NOMO-1 treated with dmso at 0.1 percent for 144 hours (cell line): ENCODE data around the gene PPP1R3F.

Experiments
- DNase-seq: peaks from one replicate; lab custom pipeline; 2025; ENCODE audit not compliant: unreplicated experiment; lab: John Stamatoyannopoulos, UW

The PPP1R3F gene

GRCh38 chrX:49269767-49270248 lies at the start of gene PPP1R3F:
Gene PPP1R3F, plus strand, starts transcription at chrX:49269793. Its CDS starts 77 bp downstream, at chrX:49269870.
- DNase-seq, result no peak

DNA sequence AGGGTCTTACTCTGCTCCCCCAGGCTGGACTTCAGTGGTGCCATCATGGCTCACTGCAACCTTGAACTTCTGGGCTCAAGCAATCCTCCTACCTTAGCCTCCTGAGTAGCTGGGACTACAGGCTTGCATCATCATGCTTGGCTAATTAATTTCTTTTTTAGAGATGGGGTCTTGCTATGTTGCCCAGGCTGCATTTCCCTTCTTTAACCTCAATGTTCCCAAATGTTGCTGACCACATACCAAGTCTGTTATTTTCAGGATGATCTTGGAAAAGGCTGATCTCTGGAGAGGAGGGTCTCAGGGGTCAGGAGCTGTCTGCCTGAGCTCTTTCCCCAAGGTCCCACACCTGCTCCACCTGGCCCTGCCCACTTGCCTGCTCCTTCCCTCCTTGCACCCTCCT lies 49.5 kb upstream of the PPP1R3F start:
- DNase-seq, result no peak

DNA sequence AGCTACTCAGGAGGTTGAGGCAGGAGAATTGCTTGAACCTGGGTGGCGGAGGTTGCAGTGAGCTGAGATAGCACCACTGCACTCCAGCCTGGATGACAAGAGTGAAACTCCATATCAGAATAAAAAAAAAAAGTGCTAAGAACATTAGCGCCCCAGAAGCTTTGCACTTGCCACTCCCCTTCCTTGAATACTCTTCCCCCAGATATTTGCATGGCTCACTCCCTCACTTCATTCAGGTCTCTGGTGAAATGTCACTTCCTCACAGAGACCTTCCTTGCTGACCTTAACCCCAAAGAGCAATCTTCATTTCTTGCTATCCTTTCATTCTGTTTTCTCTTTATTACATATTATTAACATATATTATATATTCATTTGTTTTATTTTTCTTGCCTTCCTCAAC lies 47.7 kb upstream of the PPP1R3F start:
- no peak for DNase-seq

GRCh38 chrX:49225858-49226257 lies 43.7 kb upstream of the PPP1R3F start:
- no peak for DNase-seq

DNA sequence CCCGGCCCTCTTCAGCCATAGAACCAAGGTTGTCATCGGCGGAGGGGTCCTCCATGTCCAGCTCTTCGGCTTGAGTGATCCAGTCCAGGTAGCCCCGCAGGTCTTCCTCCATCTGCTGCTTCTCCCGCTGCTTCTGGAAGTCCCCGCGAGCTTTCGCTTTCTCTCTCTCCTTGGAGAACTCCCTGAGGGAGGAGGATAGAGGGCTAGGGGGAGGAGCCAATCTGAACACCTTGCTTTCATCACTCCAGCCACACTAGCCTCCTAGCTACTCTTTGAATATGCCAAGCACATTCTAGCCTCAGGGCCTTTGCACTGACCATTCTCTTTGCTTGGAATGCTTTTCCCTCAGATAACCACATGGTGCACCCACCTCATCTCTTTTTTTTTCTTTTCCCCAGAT lies 42.6 kb upstream of the PPP1R3F start:
- DNase-seq, result no peak

GRCh38 chrX:49227726-49228125 lies 41.9 kb upstream of the PPP1R3F start:
- no peak for DNase-seq

DNA sequence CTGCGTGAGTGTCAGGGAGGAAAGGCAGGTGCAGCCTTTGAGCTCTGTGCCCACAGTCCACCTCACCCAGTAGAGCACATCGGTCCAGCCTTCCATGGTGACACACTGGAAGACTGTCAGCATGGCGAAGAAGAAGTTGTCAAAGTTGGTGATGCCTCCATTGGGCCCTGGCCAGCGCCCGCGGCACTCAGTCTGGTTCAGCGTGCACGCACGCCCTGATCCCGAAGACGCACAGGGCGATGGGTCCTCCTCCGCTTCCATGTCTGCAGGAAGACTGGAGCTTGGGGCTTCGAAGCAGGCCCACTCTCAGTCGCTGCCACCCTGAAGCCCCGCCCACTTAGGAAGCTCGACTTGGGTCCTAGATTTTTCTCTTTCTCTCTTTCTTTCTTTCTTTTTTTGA lies 41.4 kb upstream of the PPP1R3F start:
- DNase-seq, result no peak

GRCh38 chrX:49230500-49231232 lies 38.9 kb upstream of the PPP1R3F start:
- DNase-seq, result peak; percentile 30

- DNase-seq, result no peak
Observed at GRCh38 chrX:49231333-49232000, 38.1 kb upstream of the PPP1R3F start.

- DNase-seq, result no peak
Observed at GRCh38 chrX:49232525-49232924, 37.1 kb upstream of the PPP1R3F start.

DNA sequence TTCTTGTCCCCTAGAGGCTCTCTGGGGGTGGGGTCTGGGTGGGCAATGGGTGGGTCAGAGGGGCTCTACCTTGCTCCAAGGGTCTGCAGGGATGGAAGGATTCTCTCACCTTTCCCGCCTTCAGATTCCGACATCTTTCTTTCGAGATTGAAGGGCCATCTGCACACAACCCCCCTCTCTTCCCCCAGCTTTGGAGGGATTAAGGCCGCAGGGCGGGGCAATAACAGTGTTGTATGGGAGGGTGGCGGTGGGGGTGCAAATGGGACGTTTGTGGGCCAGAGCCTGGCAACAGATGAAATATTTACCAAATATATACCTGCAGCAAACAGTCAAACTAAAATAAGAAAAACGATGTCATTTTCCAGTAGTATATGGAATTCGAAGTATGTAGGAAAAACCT lies 36.4 kb upstream of the PPP1R3F start, which contains the start of gene CACNA1F:
Gene CACNA1F (minus strand): TSS at position 165 of the 400 bp plus-strand sequence. CDS start 31 bp downstream, at position 134.
- DNase-seq, result no peak

DNA sequence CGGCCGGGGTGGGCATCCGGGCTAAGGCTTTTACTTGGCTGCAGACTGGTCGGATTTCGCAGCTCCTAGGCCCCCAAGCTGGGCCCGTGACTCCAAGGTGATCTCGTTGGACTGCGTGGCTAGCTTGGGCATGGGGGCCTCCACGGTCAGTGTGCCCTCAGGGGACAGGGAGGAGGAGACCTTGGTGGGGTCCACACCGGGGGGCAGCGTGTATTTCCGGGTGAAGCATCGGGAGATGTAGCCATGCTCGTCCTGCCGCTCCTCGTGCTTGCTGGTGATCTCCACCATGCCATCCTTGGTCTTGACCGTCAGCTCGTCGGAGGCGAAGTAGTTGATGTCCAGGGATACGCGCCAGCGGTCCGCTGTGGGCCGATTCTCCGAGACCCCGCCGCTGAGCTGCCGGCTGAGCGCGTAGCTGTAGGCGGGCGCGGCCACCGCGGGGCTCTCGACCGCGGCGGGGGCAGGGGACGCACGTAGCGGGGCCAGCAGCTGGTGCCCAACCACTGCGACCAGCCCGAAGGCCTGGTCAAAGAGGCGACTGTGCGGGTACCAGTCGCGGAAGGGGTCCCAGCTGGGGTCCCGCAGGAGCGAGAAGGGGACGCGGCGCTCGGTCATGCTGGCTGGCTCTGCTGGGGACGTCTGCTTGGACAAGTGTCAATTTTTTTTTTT lies 35.6 kb upstream of the PPP1R3F start:
- no peak for DNase-seq

GRCh38 chrX:49237060-49237459 lies 32.5 kb upstream of the PPP1R3F start:
- peak; percentile 78 for DNase-seq

DNA sequence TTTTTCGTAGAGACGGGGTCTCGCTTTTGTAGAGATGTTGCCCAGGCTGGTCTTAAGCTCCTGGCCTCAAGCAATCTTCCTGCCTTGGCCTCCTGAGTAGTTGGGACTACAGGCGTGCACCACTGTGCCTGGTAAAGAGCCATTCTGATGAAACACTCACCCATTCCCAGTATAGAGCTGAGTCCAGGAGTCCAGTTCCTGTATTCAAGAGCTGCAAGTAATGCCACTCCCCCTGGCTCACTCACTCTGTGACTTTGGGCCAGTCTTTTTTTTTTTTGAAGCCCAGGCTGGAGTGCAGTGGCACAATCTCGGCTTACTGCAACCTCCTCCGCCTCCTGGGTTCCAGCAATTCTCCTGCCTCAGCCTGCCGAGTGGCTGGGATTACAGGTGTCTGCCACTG lies 30.9 kb upstream of the PPP1R3F start:
- no peak for DNase-seq

DNA sequence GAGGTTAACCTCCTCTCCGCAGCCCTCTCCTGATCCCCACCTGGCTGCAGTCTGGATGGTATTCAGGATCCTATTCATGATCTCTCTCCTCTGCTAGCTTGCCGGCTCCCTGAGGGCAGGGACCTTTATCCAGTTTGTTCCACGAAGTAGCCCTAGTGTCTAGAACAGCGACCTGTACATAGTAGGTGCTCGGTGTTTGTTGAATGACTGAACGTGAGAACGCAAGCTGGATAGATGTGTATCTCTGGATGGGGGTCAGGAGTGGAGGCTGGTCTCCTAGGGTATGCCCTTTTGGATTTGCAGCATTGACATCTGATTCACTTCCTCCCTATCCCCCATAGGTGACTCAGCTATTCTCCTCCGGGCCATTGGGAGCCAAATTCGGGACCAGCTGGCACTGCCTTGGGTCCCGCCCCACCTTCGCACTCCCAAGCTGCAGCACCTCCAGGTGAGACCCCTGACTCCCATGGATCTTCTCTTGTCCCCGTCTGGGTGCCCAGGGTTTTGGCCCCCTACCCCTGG lies 27.0 kb upstream of the PPP1R3F start:
- DNase-seq, result no peak

- DNase-seq, result no peak
Observed at GRCh38 chrX:49243166-49243565, 26.4 kb upstream of the PPP1R3F start.

GRCh38 chrX:49244207-49244606 lies 25.4 kb upstream of the PPP1R3F start:
- DNase-seq, result no peak

GRCh38 chrX:49246541-49246940 lies 23.1 kb upstream of the PPP1R3F start:
- DNase-seq, result no peak

DNA sequence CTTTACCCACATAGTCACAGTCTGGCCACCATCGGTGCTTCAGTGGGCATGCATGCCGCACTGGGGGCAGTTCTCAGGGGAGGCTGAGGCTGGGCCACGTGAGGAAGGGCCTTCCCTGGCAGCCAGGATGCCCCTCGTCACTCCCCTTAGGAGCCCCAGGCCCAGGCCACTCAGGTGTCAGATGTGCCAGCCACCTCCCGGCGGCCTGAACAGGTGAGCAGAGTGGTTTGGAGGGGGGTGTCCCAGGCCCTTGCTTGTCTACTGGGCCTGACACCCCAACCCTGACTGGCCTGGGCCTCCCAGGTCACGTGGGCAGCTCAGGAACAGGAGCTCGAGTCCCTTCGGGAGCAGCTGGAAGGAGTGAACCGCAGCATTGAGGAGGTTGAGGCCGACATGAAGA lies 22.2 kb upstream of the PPP1R3F start:
- DNase-seq, result no peak

DNA sequence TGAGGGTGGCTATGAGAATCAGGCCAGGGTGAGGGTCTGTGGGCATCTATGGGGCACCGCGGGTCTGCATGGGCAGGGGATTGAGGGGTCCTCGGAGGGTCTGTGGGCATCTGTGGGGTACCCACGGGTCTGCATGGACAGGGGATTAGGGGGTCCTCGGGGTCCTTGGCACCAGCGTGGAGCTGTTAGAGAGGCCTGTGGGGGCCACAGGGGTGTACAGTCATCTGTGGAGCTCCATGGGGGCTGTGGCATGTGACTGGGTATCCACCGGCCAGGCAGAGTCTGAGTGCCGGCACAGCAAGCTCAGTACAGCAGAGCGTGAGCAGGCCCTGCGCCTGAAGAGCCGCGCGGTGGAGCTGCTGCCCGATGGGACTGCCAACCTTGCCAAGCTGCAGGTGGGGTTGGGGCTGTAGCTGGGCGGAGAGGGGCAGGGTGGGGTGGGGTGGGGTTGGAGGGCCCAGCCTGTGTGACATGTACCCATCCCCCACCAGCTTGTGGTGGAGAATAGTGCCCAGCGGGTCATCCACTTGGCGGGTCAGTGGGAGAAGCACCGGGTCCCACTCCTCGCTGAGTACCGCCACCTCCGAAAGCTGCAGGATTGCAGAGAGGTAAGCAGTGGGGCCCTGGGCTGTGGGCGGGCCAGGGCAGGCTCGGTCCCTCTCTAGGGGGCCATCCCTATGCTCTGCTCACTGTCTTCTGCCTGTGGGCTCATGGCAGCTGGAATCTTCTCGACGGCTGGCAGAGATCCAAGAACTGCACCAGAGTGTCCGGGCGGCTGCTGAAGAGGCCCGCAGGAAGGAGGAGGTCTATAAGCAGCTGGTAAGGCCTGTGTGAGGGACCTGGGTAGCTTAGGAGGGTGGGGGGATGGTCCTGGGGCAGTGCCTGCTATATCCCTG lies 21.4 kb upstream of the PPP1R3F start:
- no peak for DNase-seq

DNA sequence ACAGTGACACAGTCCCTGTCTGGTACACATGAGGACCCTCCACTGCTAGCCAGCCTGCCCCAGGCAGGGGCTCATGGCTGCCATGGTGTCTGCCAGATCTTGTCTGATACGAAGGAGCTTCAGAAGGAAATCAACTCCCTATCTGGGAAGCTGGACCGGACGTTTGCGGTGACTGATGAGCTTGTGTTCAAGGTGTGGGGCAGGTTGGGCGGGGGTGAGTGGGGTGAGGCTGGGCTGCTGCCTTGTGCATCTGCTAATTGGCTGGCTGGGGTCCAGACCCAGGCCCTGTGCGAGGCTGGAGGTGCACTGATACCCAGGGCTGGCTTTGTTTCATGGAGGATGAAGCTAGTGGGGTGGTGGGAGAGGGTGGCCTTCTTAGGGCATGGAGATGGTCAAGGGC lies 20.5 kb upstream of the PPP1R3F start:
- no peak for DNase-seq
